DMS 273 (cell line): ENCODE measurements around the gene HRK.

Experiments
- DNase-seq: peaks from one replicate; lab custom pipeline; 2025; ENCODE audit not compliant: unreplicated experiment; lab: John Stamatoyannopoulos, UW

The HRK gene

DNA sequence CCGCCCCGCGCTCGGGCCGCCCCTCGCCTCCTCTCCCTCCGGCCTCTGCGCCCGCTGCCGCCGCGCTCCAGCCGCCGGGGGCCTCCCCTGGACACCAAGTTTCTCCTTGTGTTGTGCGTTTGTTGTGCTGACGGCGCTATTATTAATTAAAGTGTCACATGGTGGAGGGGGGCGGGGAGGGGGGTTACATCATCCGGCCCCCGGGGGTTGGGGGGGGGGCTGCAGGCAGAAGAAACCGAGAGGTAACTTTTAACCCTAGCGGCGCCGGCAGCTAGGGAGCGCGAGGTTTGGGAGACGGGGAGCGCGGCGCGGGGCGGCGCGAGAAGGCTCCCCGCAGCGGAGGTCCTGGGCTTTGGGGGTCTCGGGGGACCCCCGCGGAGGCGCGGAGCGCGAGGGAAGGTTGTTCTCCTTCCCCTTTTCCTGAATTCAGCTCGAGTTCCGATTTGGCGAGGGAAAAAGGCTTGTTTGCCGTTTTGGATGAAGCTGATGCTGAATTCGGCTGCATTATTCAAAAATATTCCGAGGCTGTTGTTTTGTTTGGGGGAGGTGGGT is at the start of gene HRK:
TSS of gene HRK (minus strand) at position 117 of the 552 bp plus-strand sequence. CDS start 134 bp downstream, outside the sequence.
- DNase-seq: peak; percentile 76

DNA sequence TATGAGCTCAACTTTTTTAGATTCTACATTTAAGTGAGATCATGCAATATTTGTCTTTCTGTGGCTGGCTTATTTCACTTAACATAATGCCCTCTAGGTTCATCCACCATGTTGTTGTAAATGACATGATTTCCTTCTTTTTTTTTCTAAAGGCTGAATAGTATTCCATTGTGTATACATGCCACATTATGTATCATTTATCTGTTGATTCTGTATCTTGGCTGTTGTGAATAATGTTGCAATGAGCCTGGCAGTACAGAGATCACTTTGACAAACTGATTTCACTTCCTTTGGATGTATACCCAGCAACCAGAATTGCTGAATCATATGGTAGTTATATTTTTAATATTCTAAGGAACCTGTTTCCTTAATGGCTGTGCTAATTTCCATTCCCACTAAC is 48.6 kb upstream of the HRK start:
- no peak for DNase-seq

- DNase-seq: no peak
Observed at GRCh38 chr12:116928504-116928903, 47.3 kb upstream of the HRK start.

- DNase-seq: no peak
Observed at GRCh38 chr12:116927244-116927940, 46.2 kb upstream of the HRK start.

DNA sequence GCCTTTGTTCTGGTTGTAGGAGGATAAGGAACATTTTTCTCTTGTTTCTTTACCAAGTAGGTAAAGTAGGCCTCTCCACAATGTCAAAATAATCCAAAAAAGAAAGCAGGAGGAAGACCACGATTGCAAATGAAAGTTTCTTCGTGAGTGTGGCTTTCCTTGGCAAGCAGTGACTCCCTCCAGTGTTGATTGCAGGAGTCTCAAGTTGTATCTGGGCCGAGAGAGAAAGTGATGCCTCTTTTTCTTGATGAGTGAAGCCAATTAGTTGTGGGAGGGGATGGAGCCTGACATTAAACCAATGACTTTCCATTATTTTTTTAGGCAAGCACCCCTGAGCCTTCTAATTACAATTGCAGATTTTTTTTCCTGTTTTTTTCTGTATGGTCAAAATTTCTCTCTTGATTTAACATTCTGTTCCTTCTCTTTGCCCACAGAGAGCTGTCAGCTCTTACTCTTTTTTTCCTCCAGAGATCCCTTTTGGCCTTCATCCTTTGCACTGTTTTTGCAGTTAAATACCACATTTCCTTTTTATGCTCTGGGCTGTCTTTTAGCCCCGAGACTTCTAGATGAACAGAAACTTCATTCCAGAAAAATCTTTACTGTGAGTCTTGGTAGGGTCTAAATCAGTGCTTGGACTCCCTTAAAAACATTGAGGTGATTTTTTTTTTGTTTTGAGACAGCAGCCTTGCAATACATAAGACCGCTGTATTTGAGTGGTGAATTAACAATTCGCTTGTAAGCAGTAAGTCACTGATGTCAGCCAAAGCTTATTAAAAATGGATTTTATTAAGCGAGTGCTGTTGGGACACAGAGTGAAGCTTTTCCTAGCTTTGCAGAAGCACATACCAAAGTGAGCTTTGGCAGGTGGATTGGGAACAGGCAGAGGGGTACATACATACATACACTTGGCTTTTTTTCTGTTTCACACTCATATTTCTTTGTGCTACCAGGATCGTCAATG is 45.3 kb upstream of the HRK start:
- DNase-seq: no peak

DNA sequence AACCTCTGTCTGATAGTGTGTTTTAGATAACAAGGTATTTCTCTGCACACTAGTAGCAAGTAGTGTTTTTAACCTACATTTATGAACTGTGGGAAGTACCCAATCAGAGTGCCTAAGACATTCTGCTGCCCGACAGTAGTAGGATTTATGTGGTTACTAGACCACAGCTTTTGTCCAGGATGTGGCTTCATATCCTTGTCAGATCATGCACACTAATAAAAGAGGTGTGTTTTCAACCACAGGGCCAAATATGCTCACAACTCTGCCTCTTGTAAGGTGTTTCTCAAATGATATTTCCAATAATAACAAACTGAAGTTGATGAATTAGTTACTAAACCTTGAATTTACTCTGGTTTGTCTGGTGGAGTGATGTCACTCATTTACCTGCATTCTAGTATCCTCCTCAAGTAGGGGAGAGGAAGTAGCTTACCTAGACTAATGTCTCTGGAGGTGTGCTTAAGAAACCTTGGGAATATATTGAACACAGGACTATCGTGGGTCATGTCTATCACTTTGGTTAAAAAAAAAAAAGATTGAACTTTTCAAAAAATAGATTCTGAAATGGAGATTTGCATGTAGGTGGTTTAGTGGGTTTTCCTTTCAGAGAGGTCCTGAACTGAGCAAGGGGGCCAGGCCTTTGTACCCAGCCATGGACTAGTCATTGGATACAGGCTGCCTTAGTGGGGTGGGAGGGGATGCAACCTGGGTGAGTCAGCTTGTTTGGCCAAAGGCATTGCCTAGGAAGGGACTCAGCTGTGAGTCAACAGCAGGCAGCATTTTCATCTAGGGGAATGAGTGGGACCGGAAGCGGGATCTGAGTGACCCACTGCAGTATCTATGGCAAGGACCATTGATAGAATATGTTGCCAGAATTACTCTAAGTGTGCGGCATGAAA is 43.6 kb upstream of the HRK start:
- no peak for DNase-seq

DNA sequence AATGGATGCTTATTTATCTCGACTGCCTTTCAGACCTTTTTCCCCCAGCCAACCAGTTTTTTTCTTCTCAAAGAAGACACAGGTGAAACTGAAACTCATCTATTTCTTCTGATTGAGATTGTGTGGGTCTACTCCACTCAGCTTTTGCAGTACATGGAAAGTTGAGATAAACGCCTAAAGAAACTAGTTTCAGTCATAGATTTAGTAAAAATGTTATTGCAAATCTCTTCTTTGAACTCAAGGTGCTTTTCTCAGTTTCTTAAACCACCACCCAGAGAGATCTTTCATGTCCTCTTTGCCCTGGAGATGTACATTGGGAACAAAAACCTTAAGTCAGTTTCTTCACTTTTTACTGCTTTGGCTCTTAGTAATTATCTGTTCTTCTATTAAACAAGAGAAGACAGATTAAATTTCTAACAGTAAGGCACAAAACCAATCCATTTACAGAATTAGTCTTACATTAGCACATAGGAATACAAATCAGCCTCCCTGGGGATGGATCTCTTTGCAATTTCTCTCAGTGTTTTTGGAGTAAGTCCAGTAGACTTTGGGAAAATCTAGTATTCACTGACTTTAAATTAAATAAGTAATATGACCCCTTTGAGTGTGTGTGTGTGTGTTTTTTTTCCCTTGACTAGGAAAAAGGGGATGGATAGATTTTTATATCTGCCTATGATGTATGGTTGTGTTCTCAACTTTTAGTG is 41.1 kb upstream of the HRK start:
- peak; percentile 8 for DNase-seq

DNA sequence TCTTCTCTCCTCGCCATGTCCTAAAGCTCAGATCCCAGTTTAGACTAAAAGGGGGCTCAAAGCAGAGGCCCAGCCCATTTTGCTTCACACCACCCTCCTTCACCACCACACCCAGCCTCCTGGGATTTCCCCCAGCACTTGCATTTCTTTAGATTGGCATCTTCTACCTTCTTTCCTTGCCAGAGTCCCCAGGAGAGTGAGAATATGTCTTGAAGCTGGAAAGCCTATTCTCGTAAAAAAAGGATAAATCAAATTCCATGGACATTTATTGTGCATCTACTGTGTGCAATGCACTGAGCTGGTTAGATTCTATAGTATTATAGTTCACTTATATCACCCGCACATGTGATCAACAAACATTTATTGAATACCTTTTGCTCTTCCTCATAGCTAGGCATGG is 39.7 kb upstream of the HRK start:
- no peak for DNase-seq

- no peak for DNase-seq
Observed at GRCh38 chr12:116919706-116920485, 38.7 kb upstream of the HRK start.

GRCh38 chr12:116919247-116919661 is 38.0 kb upstream of the HRK start:
- no peak for DNase-seq

DNA sequence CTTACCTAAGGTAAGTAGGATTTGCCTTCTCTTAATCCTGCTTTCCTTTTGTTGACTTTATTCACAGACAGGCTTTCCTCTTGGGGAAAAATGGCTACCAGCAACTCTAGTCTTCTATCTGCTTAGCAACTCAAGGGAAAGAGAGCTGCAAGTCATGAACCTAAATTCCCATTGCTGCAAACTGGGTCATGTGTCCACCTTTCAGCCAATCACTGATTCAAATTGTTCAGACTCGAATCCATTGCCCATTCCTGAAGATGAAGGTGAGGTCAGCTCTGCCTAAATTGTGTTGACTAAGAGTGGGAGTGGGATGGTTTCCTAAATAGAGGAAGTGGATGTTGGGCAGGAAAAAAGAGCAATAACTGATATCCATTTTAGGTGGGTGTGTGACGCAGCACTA is 37.2 kb upstream of the HRK start:
- no peak for DNase-seq

DNA sequence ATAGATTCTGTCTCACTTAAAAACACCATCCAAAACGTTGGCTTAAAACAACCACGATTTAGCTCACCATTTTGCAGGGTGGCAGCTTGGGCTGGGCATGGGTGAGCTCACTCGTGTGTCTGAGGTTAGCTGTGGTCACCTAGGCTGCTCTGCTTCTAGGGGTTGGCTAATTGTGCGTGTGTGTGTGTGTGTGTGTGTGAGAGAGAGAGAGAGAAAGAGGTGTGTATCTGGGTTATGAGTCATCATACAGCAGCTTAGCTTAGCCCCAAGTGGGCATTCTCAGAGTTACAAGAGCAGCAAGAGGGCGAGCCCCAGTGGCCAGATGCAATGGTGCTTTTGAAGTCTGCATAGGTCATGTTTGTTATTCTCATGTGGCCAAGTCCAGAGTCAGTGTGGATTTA is 35.5 kb upstream of the HRK start:
- peak; percentile 31 for DNase-seq

- no peak for DNase-seq
Observed at GRCh38 chr12:116916122-116916521, 34.9 kb upstream of the HRK start.

DNA sequence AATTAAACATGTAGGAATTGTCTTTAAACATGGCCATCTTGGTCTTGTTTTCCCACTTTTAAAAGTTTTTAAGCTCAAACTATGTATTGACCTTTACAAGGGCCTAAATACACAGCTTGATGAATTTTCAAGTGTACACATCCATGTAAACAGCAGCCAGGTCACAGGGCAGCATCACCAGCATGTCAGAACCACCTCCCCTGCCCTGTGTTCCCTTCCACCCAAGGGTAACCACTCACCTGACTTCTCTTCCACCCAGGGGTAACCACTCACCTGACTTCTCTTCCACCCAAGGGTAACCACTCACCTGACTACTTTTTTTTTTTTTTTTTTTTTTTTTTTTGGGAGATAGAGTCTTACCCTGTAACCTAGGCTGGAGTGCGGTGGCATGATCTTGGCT is 34.1 kb upstream of the HRK start:
- DNase-seq: no peak

GRCh38 chr12:116910645-116911451 is 29.6 kb upstream of the HRK start, which contains the start of gene FBXW8:
TSS of gene FBXW8 (plus strand) at chr12:116910950. CDS start at chr12:116911038, 88 bp downstream.
- DNase-seq: peak; percentile 92

GRCh38 chr12:116910280-116910644 is 29.0 kb upstream of the HRK start:
- no peak for DNase-seq

DNA sequence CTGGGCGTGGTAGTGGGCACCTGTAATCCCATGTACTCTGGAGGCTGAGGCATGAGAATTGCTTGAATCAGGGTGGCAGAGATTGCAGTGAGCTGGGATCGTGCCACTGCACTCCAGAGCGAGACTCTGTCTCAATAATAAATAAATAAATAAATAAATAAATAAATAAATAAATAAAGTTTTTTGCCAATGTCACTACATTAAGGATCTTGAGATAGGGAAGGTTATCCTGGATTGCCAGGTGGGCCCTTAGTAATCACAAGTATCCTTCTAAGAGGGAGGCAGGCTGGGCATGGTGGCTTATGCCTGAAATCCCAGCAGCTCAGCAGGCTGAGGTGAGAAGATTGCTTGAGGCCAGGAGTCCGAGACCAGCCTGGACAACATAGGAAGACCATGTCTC is 25.0 kb upstream of the HRK start:
- no peak for DNase-seq

DNA sequence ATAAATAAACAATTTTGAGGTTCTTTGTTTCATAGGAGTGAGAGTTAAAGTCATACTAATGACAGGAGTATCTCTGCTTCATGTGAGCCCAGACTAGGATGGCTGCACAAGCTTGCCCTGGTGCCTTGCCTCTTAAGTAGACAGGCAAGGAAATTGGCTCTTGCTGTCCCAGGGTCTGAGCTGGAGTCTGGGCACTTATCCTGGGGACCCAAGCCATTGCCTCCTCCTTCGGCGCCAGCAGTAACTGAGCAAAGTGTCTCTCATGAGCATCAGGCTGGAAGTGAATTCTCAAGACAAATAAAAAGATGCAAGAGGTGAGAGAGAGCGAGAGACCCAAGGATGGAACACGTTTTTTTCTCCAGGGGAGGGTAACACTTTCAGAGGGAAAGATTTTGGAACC is 22.6 kb upstream of the HRK start:
- DNase-seq: no peak

- no peak for DNase-seq
Observed at GRCh38 chr12:116901612-116902011, 20.4 kb upstream of the HRK start.
